ENCODE measurements around the gene NATD1. TPM values are rescaled to one million over a fixed set of nuclear protein-coding genes. Genes with fewer than 3 reads are reported as not detected.

Gene NATD1
- total RNA-seq, 1 donor: 3.0 TPM

GRCh38 chr17:21285164-21286065 lies 32.2 kb upstream of the NATD1 start:
- H3K4me3 ChIP-seq (ENCODE audit: low read depth, low read length): peak overlapping the region; percentile 89
- TF ChIP-seq CTCF (IDR thresholded peaks at IDR 0.05; ENCODE audit: insufficient read depth, low read depth, low read length): peak; percentile 1
- DNase-seq (ENCODE audit: low read depth): peak; percentile 79

DNA sequence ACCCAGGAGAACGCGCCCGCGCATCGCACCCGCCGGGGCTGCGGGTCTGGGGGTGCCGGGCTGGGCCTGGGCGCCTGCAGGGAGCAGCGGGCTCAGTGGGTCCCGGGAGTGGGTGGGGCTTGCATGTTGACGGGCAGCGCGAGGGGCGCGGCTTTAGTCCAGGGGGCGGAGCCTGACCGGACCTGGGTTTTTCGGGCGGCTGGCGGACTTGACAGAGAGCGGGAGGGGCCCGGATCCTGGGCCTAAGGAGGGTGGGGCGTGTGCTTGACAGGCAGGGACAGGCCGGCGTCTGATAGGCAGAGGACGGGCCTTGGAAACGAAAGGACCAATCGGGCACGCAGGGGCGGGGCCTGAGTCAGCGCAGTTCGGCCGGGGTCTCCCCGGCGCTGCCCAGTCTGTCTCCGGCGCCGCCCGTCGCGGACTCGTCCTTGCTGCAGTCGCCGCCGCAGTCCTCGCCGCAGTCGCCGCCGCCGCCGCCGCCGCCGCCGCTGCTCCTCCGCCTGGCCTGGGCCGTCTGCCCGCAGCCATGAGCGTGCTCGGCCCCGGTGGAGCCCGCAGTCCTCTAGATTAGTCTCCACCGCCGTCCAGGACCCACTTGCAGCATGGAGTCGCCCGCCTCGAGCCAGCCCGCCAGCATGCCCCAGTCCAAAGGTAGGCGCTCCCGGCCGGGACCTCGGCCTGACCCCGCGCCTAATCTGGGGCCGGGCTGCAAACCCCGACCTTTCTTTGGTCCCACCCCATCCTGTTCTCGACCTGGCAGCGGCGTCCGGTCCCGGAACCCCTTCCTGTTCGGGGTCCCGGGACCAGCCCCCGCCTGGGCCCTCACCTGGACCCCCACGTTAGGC lies 31.3 kb upstream of the NATD1 start, which contains the start of gene MAP2K3:
TSS of gene MAP2K3 (plus strand) at position 393 of the 845 bp plus-strand sequence. CDS start at position 603, 210 bp downstream.
- DNase-seq (ENCODE audit: low read depth): peak; percentile 99
- H3K4me3 ChIP-seq (ENCODE audit: low read depth, low read length): peak within 1 kb of the TSS; percentile 89
- TF ChIP-seq CTCF (IDR thresholded peaks at IDR 0.05; ENCODE audit: insufficient read depth, low read depth, low read length): no peak

GRCh38 chr17:21283482-21284318 lies 30.5 kb upstream of the NATD1 start:
- DNase-seq (ENCODE audit: low read depth): no peak
- H3K4me3 ChIP-seq (ENCODE audit: low read depth, low read length): peak overlapping the region; percentile 40
- no peak for TF ChIP-seq CTCF (IDR thresholded peaks at IDR 0.05; ENCODE audit: insufficient read depth, low read depth, low read length)

DNA sequence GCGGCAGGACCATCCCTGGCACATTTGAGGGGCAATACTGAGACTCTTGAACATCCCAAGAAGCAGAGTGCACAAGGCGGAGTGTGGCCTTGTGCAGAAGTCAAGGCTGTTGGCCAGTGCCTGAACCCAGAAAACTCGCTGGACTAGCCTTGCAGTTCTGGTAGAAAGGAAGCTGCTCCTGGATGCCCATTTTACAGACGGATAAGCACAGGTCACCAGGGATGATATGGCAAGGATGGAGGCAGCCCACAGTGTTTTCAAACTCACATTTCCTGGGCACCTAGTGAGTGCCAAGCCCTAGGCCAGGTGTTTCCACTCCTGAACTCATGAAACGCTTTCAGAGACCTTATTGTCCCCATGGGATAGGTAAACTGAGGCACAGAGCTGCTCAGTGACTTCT lies 29.6 kb upstream of the NATD1 start:
- no peak for DNase-seq (ENCODE audit: low read depth)
- TF ChIP-seq CTCF (IDR thresholded peaks at IDR 0.05; ENCODE audit: insufficient read depth, low read depth, low read length): no peak
- no peak overlapping the region for H3K4me3 ChIP-seq (ENCODE audit: low read depth, low read length)

DNA sequence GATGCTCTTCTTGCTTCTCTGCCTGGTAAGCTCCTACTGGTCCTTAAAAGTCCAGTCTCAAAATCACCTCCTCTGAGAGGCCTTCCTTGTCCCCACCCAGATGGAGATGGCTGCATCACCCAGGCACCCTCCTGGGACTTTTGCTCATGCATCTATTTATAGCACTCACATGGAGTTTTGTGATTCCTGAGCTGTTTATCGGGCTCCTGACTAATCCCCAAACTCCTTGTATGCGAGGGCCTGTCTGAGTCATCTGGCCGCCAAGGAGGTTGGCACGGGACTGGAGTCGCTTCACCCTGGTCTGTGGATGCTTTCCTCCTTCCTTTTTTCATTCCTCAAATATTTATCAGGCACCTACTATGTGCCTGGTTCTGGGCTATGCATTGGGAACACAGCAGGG lies 29.0 kb upstream of the NATD1 start:
- H3K4me3 ChIP-seq (ENCODE audit: low read depth, low read length): no peak overlapping the region
- no peak for TF ChIP-seq CTCF (IDR thresholded peaks at IDR 0.05; ENCODE audit: insufficient read depth, low read depth, low read length)
- DNase-seq (ENCODE audit: low read depth): peak; percentile 95

- DNase-seq (ENCODE audit: low read depth): peak; percentile 77
- H3K4me3 ChIP-seq (ENCODE audit: low read depth, low read length): no peak overlapping the region
- peak; percentile 99 for TF ChIP-seq CTCF (IDR thresholded peaks at IDR 0.05; ENCODE audit: insufficient read depth, low read depth, low read length)
Observed at GRCh38 chr17:21280081-21280518, 26.9 kb upstream of the NATD1 start.
